Astrocyte (in vitro differentiated cells and primary cell): Measurements from ENCODE around the gene RBBP9.

Experiments used
- CTCF ChIP-seq: IDR thresholded peaks from 2 replicates; pipeline ENCODE4 v1.5.1; 2011; ENCODE audit warnings: low read depth, mild to moderate bottlenecking, inconsistent platforms, low read length, moderate library complexity; ENCODE audit not compliant: insufficient read depth
- EZH2 ChIP-seq: IDR thresholded peaks from 2 replicates; pipeline ENCODE4 v1.6.1; 2012; ENCODE audit warnings: mild to moderate bottlenecking, low read length, inconsistent platforms; ENCODE audit not compliant: insufficient read depth

- no peak for TF ChIP-seq CTCF
- no peak for TF ChIP-seq EZH2
These were observed 37.1 kb upstream of the RBBP9 start for GRCh38 chr20:18533978-18534644.
